Measurements from ENCODE around the gene MYCL. TPM values are rescaled to one million over a fixed set of nuclear protein-coding genes. Genes with fewer than 3 reads are reported as not detected.

The MYCL gene
- polyA plus RNA-seq, 1 experiment: 0.77 TPM

- no peak for TF ChIP-seq CTCF (IDR thresholded peaks at IDR 0.05; ENCODE audit: low read depth, low read length)
- H3K27me3 ChIP-seq (ENCODE audit: control insufficient read depth, insufficient read depth, low read length): no peaks in the 10 kb centered on the region
- DNase-seq (ENCODE audit: low read depth, low spot score): no peak
- no peaks in the 10 kb centered on the region for H3K9me3 ChIP-seq (ENCODE audit: control insufficient read depth, insufficient read depth, low read length)
- H3K27ac ChIP-seq (ENCODE audit: low read depth, low read length): no peak overlapping the region
- CTCF ChIA-PET: interaction anchor here (0.8 to 1.3 kb wide), 3 partner anchors 52 to 124 kb away, joined by 4 to 7 read pairs (median 4); no protein-coding TSS in a partner anchor
- H3K4me3 ChIP-seq (ENCODE audit: low read depth, low read length): no peak overlapping the region
- POLR2A ChIA-PET: no interaction called here
Observed at GRCh38 chr1:39850606-39851216, 51.0 kb downstream of the MYCL start.

- TF ChIP-seq CTCF (IDR thresholded peaks at IDR 0.05; ENCODE audit: low read depth, low read length): no peak
- Histone ChIP-seq H3K9me3 (ENCODE audit: control insufficient read depth, insufficient read depth, low read length) (no peaks in the 10 kb centered on the region), H3K27me3 (ENCODE audit: control insufficient read depth, insufficient read depth, low read length) (no peaks in the 10 kb centered on the region), H3K4me3 (ENCODE audit: low read depth, low read length) (no peak overlapping the region), H3K27ac (ENCODE audit: low read depth, low read length) (no peak overlapping the region)
- DNase-seq (ENCODE audit: low read depth, low spot score): no peak
- CTCF ChIA-PET: interaction anchor here (0.8 kb wide), 1 partner anchor 53 kb away, joined by 3 read pairs; no protein-coding TSS in a partner anchor
- POLR2A ChIA-PET: interaction anchor here (1.0 kb wide), 1 partner anchor 183 kb away, joined by 3 read pairs; no protein-coding TSS in a partner anchor
Observed at GRCh38 chr1:39849203-39849602, 52.5 kb downstream of the MYCL start.

GRCh38 chr1:39847940-39848339 lies 53.8 kb downstream of the MYCL start:
- no peak for DNase-seq (ENCODE audit: low read depth, low spot score)
- H3K4me3 ChIP-seq (ENCODE audit: low read depth, low read length): no peak overlapping the region
- no peak overlapping the region for H3K27ac ChIP-seq (ENCODE audit: low read depth, low read length)
- TF ChIP-seq CTCF (IDR thresholded peaks at IDR 0.05; ENCODE audit: low read depth, low read length): no peak
- CTCF ChIA-PET: no interaction called here
- POLR2A ChIA-PET: no interaction called here
- H3K9me3 ChIP-seq (ENCODE audit: control insufficient read depth, insufficient read depth, low read length): no peaks in the 10 kb centered on the region
- no peaks in the 10 kb centered on the region for H3K27me3 ChIP-seq (ENCODE audit: control insufficient read depth, insufficient read depth, low read length)

GRCh38 chr1:39846796-39847195 lies 54.9 kb downstream of the MYCL start:
- H3K9me3 ChIP-seq (ENCODE audit: control insufficient read depth, insufficient read depth, low read length): no peaks in the 10 kb centered on the region
- ChIA-PET CTCF (interaction anchor here (1.0 to 2.3 kb wide), 6 partner anchors 11 to 241 kb away, joined by 3 to 14 read pairs (median 4); partner anchors contain the start of gene MYCL), POLR2A (interaction anchor here (1.0 to 1.7 kb wide), 5 partner anchors 37 to 193 kb away, joined by 4 to 10 read pairs (median 6); partner anchors contain the start of genes CAP1 and TRIT1)
- H3K4me3 ChIP-seq (ENCODE audit: low read depth, low read length): no peak overlapping the region
- no peaks in the 10 kb centered on the region for H3K27me3 ChIP-seq (ENCODE audit: control insufficient read depth, insufficient read depth, low read length)
- no peak for TF ChIP-seq CTCF (IDR thresholded peaks at IDR 0.05; ENCODE audit: low read depth, low read length)
- no peak for DNase-seq (ENCODE audit: low read depth, low spot score)
- peak overlapping the region; percentile 21 for H3K27ac ChIP-seq (ENCODE audit: low read depth, low read length)
